Measurements from ENCODE around the gene CDH5. TPM values are rescaled to one million over a fixed set of nuclear protein-coding genes. Genes with fewer than 3 reads are reported as not detected.

CDH5 gene
- total and polyA plus RNA-seq, 2 of the 4 experiments (the other 2 are of a cell fraction), result not detected

- no peak overlapping the region for H2BK5ac ChIP-seq (ENCODE audit: low read depth, low read length, poor library complexity, severe bottlenecking)
- no peak overlapping the region for H2AK9ac ChIP-seq (replicated peaks; ENCODE audit: low read depth, low read length, poor library complexity)
- no peak for TF ChIP-seq RCOR1 (IDR thresholded peaks at IDR 0.05; ENCODE audit: insufficient replicate concordance, low read length)
- TF ChIP-seq RFX5 (IDR thresholded peaks at IDR 0.05; ENCODE audit: low read depth, low read length), result no peak
- TF ChIP-seq SMC3 (IDR thresholded peaks at IDR 0.05; ENCODE audit: low read depth, low read length), result no peak
- no peak for TF ChIP-seq CTCF (conservative IDR thresholded peaks at IDR 0.05; ENCODE audit: low read depth, low read length)
- no peak for TF ChIP-seq NFE2L2 (IDR thresholded peaks at IDR 0.05; ENCODE audit: low read depth, low read length)
- no peak for TF ChIP-seq MAFK (IDR thresholded peaks at IDR 0.05; ENCODE audit: low read depth, low read length)
- TF ChIP-seq CHD1 (IDR thresholded peaks at IDR 0.05; ENCODE audit: low read depth, low read length), result no peak
- TF ChIP-seq RAD21 (IDR thresholded peaks at IDR 0.05; ENCODE audit: low read length), result no peak
- no peak for TF ChIP-seq BHLHE40 (IDR thresholded peaks at IDR 0.05; ENCODE audit: low read depth, low read length)
- TF ChIP-seq CEBPB (IDR thresholded peaks at IDR 0.05; ENCODE audit: low read depth, low read length), result no peak
- TF ChIP-seq POLR2A (IDR thresholded peaks at IDR 0.05; ENCODE audit: low read depth, low read length), result no peak
- no peak for TF ChIP-seq FOS (IDR thresholded peaks at IDR 0.05; ENCODE audit: low read depth, low read length)
- TF ChIP-seq MXI1 (IDR thresholded peaks at IDR 0.05; ENCODE audit: borderline replicate concordance, low read depth, low read length), result no peak
- no peak overlapping the region for H3K56ac ChIP-seq (ENCODE audit: extremely low read depth, insufficient read depth, low read length)
- no peaks in the 10 kb centered on the region for H4K20me1 ChIP-seq (ENCODE audit: insufficient read depth, low read length)
- no peak overlapping the region for H2BK15ac ChIP-seq (ENCODE audit: low read depth, low read length)
- no peak overlapping the region for H2BK20ac ChIP-seq (ENCODE audit: low read depth, low read length)
- ATAC-seq (ENCODE audit: low read depth), result no peak
- no peak overlapping the region for H4K5ac ChIP-seq (ENCODE audit: low read depth, low read length)
- dilution Hi-C loops (cut with HindIII; ENCODE audit: low sequenced_read_pairs, unreplicated experiment), result no loop called here
- H3K4me3 ChIP-seq (ENCODE audit: insufficient read depth, low read depth, low read length), result no peak overlapping the region
- no peak overlapping the region for H3K27ac ChIP-seq (ENCODE audit: insufficient read depth, low read length)
- H3K4me1 ChIP-seq (ENCODE audit: control insufficient read depth, insufficient read depth, low read length), result peaks cover 5% of the 10 kb centered on the region
- peaks cover 68% of the 10 kb centered on the region for H3K27me3 ChIP-seq (ENCODE audit: control insufficient read depth, insufficient read depth, low read length)
- H2AFZ ChIP-seq (replicated peaks; ENCODE audit: low read length, poor library complexity), result no peak overlapping the region
- intact Hi-C loops (cut with micrococcal nuclease), result no loop called here
- H3K9me3 ChIP-seq (ENCODE audit: control insufficient read depth, insufficient read depth, low read length), result no peaks in the 10 kb centered on the region; the same call in 1 of the 2 replicates
- WGBS, 2 experiments (ENCODE audit: extremely low coverage in 2 of 2, insufficient read length in 1 of 2), result no CpG with 5 or more reads among the region's 3 CpGs
- H3K36me3 ChIP-seq (ENCODE audit: control insufficient read depth, insufficient read depth, low read length), result no peaks in the 10 kb centered on the region
- H2BK120ac ChIP-seq (ENCODE audit: low read depth, low read length), result no peak overlapping the region
- no peak overlapping the region for H3K18ac ChIP-seq (ENCODE audit: low read depth, low read length)
- no TSS peak for BruUV-seq (replicated peaks)
- no peak overlapping the region for H4K8ac ChIP-seq (ENCODE audit: low read depth in 2 of 2, low read length in 2 of 2)
- POLR2A ChIA-PET (ENCODE audit: unreplicated experiment), result no interaction called here
- H3K79me1 ChIP-seq (ENCODE audit: low read depth in 1 of 2, low read length in 2 of 2), result no peaks in the 10 kb centered on the region
- no peak overlapping the region for H3K14ac ChIP-seq (replicated peaks; ENCODE audit: low read depth, low read length)
- H3K4ac ChIP-seq (ENCODE audit: low read depth, low read length), result no peak overlapping the region
- H3K9me1 ChIP-seq (ENCODE audit: insufficient read depth, low read length), result no peaks in the 10 kb centered on the region
- no peak overlapping the region for H3K23ac ChIP-seq (ENCODE audit: low read depth, low read length)
- no peak overlapping the region for H3K4me2 ChIP-seq (ENCODE audit: low read depth, low read length)
- no peak overlapping the region for H3K9ac ChIP-seq (ENCODE audit: low read depth, low read length)
- in situ Hi-C loops (cut with MboI; ENCODE audit: low sequenced_read_pairs), result no loop called here
- CTCF ChIA-PET, result interaction anchor here (0.6 kb wide), 1 partner anchor 139 kb away, joined by 3 read pairs; no protein-coding TSS in a partner anchor
- H2AK5ac ChIP-seq (ENCODE audit: low read depth, low read length), result no peak overlapping the region
- no peak overlapping the region for H4K91ac ChIP-seq (ENCODE audit: insufficient read depth, low read depth, low read length)
- no peak for DNase-seq
These were observed 63.7 kb downstream of the CDH5 start for GRCh38 chr16:66430214-66430613.

Data from IMR-90 (cell line).